HepG2 (cell line): Measurements from ENCODE around the gene JMJD1C. TPM values are rescaled to one million over a fixed set of nuclear protein-coding genes. Genes with fewer than 3 reads are reported as not detected.

ENCODE experiments used
- ATAC-seq: fragments of 200-7000 bp; cut with Tn5 transposase; 3 replicates; pipeline ENCODE4 v1.9.1; 2020; ENCODE audit warnings: mild to moderate bottlenecking, moderate library complexity
- BruUV-seq: library from RNA; stranded (reverse); fragments of 400-500 nt; replicated peaks from 2 replicates; lab custom pipeline; 2021; lab: Mats Ljungman, UMichigan
- CTCF ChIA-PET: fragments of 300-600 bp; formaldehyde crosslinking; extraction: SDS; loops from one replicate; lab custom pipeline; 2021; ENCODE audit warnings: low total read pairs, inconsistent platforms, low intra/inter-chr PET ratio; lab: Yijun Ruan, JAX
- POLR2A ChIA-PET: fragments of 350-600 bp; sonication (Branson Sonifier 250); formaldehyde crosslinking; loops from one replicate; lab custom pipeline; 2020; ENCODE audit warnings: antibody characterized with exemption, inconsistent platforms; lab: Yijun Ruan, JAX
- DNase-seq: peaks from one replicate; pipeline ENCODE4 v3.0.0-alpha.2; 2015; ENCODE audit warnings: low spot score
- FAIRE-seq: peaks from 3 replicates; lab custom pipeline; 2011; peaks lifted over from hg19 to GRCh38; lab: Jason Lieb, UNC
- H2AFZ ChIP-seq: one replicate; pipeline ENCODE4 v1.6.1; 2011; ENCODE audit warnings: low read length, inconsistent platforms
- H3K27ac ChIP-seq: fragments of 300-600 bp; 3 replicates; pipeline ENCODE4 v1.8.0; 2011; ENCODE audit warnings: mixed run types, mild to moderate bottlenecking, mixed read lengths, low read length, inconsistent platforms; ENCODE audit not compliant: insufficient read depth; ENCODE audit errors: extremely low read length
- H3K27me3 ChIP-seq, 2 experiments: fragments of 200-600 bp in 1 of 2; 2 replicates in 1 of 2; 3 replicates in 1 of 2; pipeline versions ENCODE4 v1.6.0 to v1.8.0; 2011; ENCODE audit warnings: low read length in 2 of 2, mild to moderate bottlenecking in 2 of 2, moderate library complexity in 2 of 2, inconsistent platforms in 1 of 2; ENCODE audit not compliant: insufficient read depth in 2 of 2, control insufficient read depth in 1 of 2
- H3K36me3 ChIP-seq, 2 experiments: fragments of 200-600 bp in 1 of 2; replicated peaks in 1 of 2; 2 replicates in 1 of 2; 3 replicates in 1 of 2; pipeline versions ENCODE4 v1.5.1 to v1.8.0; 2011; ENCODE audit warnings: low read length in 2 of 2, inconsistent platforms in 1 of 2; ENCODE audit not compliant: insufficient read depth in 2 of 2, control insufficient read depth in 1 of 2
- H3K4me1 ChIP-seq: 2 replicates; pipeline ENCODE4 v1.5.1; 2012; ENCODE audit warnings: low read length, inconsistent platforms; ENCODE audit not compliant: insufficient read depth
- H3K4me2 ChIP-seq: 2 replicates; pipeline ENCODE4 v1.6.0; 2011; ENCODE audit warnings: low read depth, low read length, inconsistent platforms
- H3K4me3 ChIP-seq, 3 experiments: fragments of 200-600 bp in 1 of 3; sonication (generic), shearing (Covaris generic) in 1 of 3; replicated peaks in 1 of 3; 2 replicates each; pipeline ENCODE4 v1.5.1; 2011 to 2016; ENCODE audit warnings: low read length in 3 of 3, inconsistent platforms in 2 of 3, low read depth in 2 of 3, mild to moderate bottlenecking in 2 of 3, control low read depth in 1 of 3, mixed read lengths in 1 of 3; ENCODE audit not compliant: insufficient read depth in 1 of 3
- H3K79me2 ChIP-seq: one replicate; pipeline ENCODE4 v1.6.1; 2011; ENCODE audit warnings: low read length, inconsistent platforms; ENCODE audit not compliant: insufficient read depth
- H3K9ac ChIP-seq: 2 replicates; pipeline ENCODE4 v1.6.0; 2011; ENCODE audit warnings: mild to moderate bottlenecking, low read depth, low read length, inconsistent platforms; ENCODE audit not compliant: insufficient read depth
- H3K9me3 ChIP-seq: 2 replicates; pipeline ENCODE4 v1.5.1; 2012; ENCODE audit warnings: mild to moderate bottlenecking, low read length
- H4K20me1 ChIP-seq: 2 replicates; pipeline ENCODE4 v1.6.0; 2011; ENCODE audit warnings: inconsistent platforms, mild to moderate bottlenecking, low read length, moderate library complexity; ENCODE audit not compliant: insufficient read depth
- ESRRA ChIP-seq: sonication (generic); formaldehyde crosslinking; IDR thresholded peaks from 2 replicates; pipeline ENCODE4 v1.5.1; 2020; ENCODE audit warnings: mild to moderate bottlenecking, low read depth, missing genetic modification reagents
- ETV6 ChIP-seq: sonication (generic); formaldehyde crosslinking; conservative IDR thresholded peaks from 2 replicates; pipeline ENCODE4 v1.4.0; 2020; ENCODE audit warnings: missing genetic modification reagents
- GPN1 ChIP-seq: sonication (generic); formaldehyde crosslinking; IDR thresholded peaks from 2 replicates; pipeline ENCODE4 v1.5.1; 2020; ENCODE audit warnings: missing genetic modification reagents, borderline replicate concordance
- NBN ChIP-seq: fragments of 450-650 bp; conservative IDR thresholded peaks from 2 replicates; pipeline ENCODE4 v1.6.1; 2017
- RARA ChIP-seq: IDR thresholded peaks from 2 replicates; pipeline ENCODE4 v1.6.1; 2016; ENCODE audit warnings: missing genetic modification reagents, missing compliant biosample characterization
- SMAD3 ChIP-seq: sonication (generic); formaldehyde crosslinking; IDR thresholded peaks from 2 replicates; pipeline ENCODE4 v1.4.0; 2020; ENCODE audit warnings: missing genetic modification reagents
- TAF15 ChIP-seq: fragments of 200-400 bp; formaldehyde crosslinking; IDR thresholded peaks from one replicate; pipeline ENCODE4 v1.6.1; 2018; ENCODE audit warnings: mild to moderate bottlenecking, low read depth, low read length; ENCODE audit not compliant: poor library complexity, severe bottlenecking
- ZNF121 ChIP-seq: sonication (generic); formaldehyde crosslinking; IDR thresholded peaks from 2 replicates; pipeline ENCODE4 v1.5.0; 2020; ENCODE audit warnings: mild to moderate bottlenecking, missing genetic modification reagents
- ZNF20 ChIP-seq: sonication (generic); formaldehyde crosslinking; IDR thresholded peaks from 2 replicates; pipeline ENCODE4 v1.4.0; 2020; ENCODE audit warnings: mild to moderate bottlenecking, moderate library complexity, missing genetic modification reagents
- ZNF333 ChIP-seq: sonication (generic); formaldehyde crosslinking; IDR thresholded peaks from 2 replicates; pipeline ENCODE4 v1.4.0; 2020; ENCODE audit warnings: mild to moderate bottlenecking, missing genetic modification reagents, borderline replicate concordance
- ZNF337 ChIP-seq: sonication (generic); formaldehyde crosslinking; IDR thresholded peaks from 2 replicates; pipeline ENCODE4 v1.5.1; 2020; ENCODE audit warnings: missing genetic modification reagents, low read depth, mild to moderate bottlenecking, borderline replicate concordance
- ZSCAN31 ChIP-seq: sonication (generic); formaldehyde crosslinking; IDR thresholded peaks from 2 replicates; pipeline ENCODE4 v1.5.0; 2020; ENCODE audit warnings: low read depth, mild to moderate bottlenecking, missing genetic modification reagents
- WGBS: methylation state at CpG from one replicate; pipeline ENCODE4 v1.1.6; 2017; ENCODE audit warnings: low lambda C conversion rate; 5-methylcytosine and 5-hydroxymethylcytosine counted together
- in situ Hi-C: cut with HindIII; loops from 2 replicates; pipeline ENCODE4 v1.10.0; 2017; ENCODE audit warnings: low pct_unique_long_range_greater_than_20kb; ENCODE audit not compliant: extremely low pct_ligation_motif_present
- intact Hi-C: fragments of 100-400 bp; cut with micrococcal nuclease; formaldehyde crosslinking; loops from one replicate; pipeline ENCODE4 v1.10.0; 2022; ENCODE audit not compliant: unreplicated experiment
- polyA plus RNA-seq, 8 experiments: library from polyadenylated mRNA; depleted of rRNA in 3 of 8; stranded (reverse) in 7 of 8; unstranded in 1 of 8; fragments of >200 nt; fragmentation: Illumina TruSeq in 4 of 8; extraction: Trizol in 4 of 8; gene quantifications; 2 replicates each; pipeline versions ENCODE4 v1.2.1 to v1.2.3, GENCODE V29; 2011 to 2016; ENCODE audit warnings: low read depth in 4 of 8, missing spikeins in 1 of 8, mixed read lengths in 1 of 8; ENCODE audit not compliant: insufficient read depth in 1 of 8
- total RNA-seq, 5 experiments: library from RNA; depleted of rRNA; stranded (reverse); fragments of >200 nt; fragmentation: Illumina TruSeq; extraction: Trizol; gene quantifications; 2 replicates each; pipeline ENCODE4 v1.2.3, GENCODE V29; 2016; ENCODE audit warnings: low read depth in 1 of 5
- TF ChIP-seq, protein P1 (sequence below): sonication (generic); formaldehyde crosslinking; IDR thresholded peaks from 2 replicates; pipeline ENCODE4 v1.4.0; 2020; ENCODE audit warnings: missing genetic modification reagents
- TF ChIP-seq, protein P2 (sequence below): sonication (generic); formaldehyde crosslinking; conservative IDR thresholded peaks from 2 replicates; pipeline ENCODE4 v1.4.0; 2020; ENCODE audit warnings: mild to moderate bottlenecking, missing genetic modification reagents, moderate library complexity

Gene JMJD1C
- total and polyA plus RNA-seq, 2 of the 13 experiments (the other 11 are each of a cell fraction or from before 2014, with no cell fraction given), result 42.3 to 42.7 TPM

DNA sequence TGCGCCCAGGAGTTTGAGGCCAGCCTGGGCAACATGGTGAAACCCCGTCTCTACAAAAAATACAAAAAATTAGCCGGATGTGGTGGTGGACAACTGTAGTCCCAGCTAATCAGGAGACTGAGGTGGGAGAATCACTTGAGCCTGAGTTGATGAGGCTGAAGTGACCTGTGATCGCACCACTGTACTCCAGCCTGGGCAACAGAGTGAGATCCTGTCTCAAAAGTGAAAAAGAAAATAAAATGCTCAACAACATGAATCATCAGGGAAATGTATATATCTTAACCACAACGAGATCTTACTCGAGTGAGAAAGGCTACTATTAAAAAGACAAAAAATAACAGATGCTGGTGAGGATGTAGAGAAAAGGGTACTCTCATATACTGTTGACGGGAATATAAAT, 72.7 kb downstream of the JMJD1C start:
- H3K79me2 ChIP-seq, result peaks cover 62% of the 10 kb centered on the region
- no peaks in the 10 kb centered on the region for H3K27me3 ChIP-seq
- H3K4me3 ChIP-seq, result no peak overlapping the region
- 0 out of 2 replicates have a peak, but pooled peaks cover 3% of the 10 kb centered on the region for H4K20me1 ChIP-seq
- 0 out of 2 replicates have a peak, but pooled peaks have one; percentile 24 for TF ChIP-seq ZNF121 (CRISPR knock-in tag)
- TF ChIP-seq ZNF337, result no peak
- TF ChIP-seq, all 625 proteins: peak for 1
- FAIRE-seq, result no peak
- no peak overlapping the region for H3K9ac ChIP-seq
- no TSS peak for BruUV-seq
- 0 out of 5 replicates have a peak, but pooled peaks cover 0 to 4% of the 10 kb centered on the region in 2 experiments for H3K36me3 ChIP-seq
- POLR2A ChIA-PET, result no interaction called here
- DNase-seq, result no peak
- H3K4me2 ChIP-seq, result no peak overlapping the region
- H3K9me3 ChIP-seq, result no peaks in the 10 kb centered on the region
- CTCF ChIA-PET, result no interaction called here
- H3K27ac ChIP-seq, result no peak overlapping the region
- 96% methylated on average over 7 of the region's 7 CpGs for WGBS
- H2AFZ ChIP-seq, result no peak overlapping the region
- H3K4me1 ChIP-seq, result no peaks in the 10 kb centered on the region
- intact Hi-C loops, result no loop called here
- no peak for ATAC-seq
- in situ Hi-C loops, result no loop called here

DNA sequence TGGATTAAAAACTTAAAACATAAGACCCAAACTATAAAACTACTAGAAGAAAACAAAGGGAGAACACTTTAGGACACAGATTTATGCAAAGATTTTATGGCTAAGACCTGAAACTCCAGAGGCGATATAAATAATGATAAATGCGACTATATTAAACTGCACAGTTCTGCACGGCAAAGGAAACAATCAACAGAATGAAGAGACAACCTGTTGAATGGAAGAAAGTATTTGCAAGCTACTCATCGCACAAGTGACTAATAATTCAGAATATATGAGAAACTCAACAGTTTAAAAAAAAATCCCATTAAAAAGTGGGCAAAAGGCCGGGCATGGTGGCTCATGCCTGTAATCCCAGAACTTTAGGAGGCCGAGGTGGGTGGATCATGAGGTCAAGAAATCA, 73.6 kb downstream of the JMJD1C start:
- Histone ChIP-seq H3K27ac (no peak overlapping the region), H4K20me1 (0 out of 2 replicates have a peak, but pooled peaks cover 3% of the 10 kb centered on the region), H3K9me3 (no peaks in the 10 kb centered on the region), H3K9ac (no peak overlapping the region), H2AFZ (no peak overlapping the region), H3K79me2 (peaks cover 63% of the 10 kb centered on the region), H3K4me1 (no peaks in the 10 kb centered on the region), H3K4me2 (no peak overlapping the region), H3K36me3 (0 out of 5 replicates have a peak, but pooled peaks cover 0 to 4% of the 10 kb centered on the region in 2 experiments), H3K4me3 (no peak overlapping the region), H3K27me3 (no peaks in the 10 kb centered on the region)
- in situ Hi-C loops (no loop called here), intact Hi-C loops (no loop called here)
- DNase-seq (no peak), ATAC-seq (no peak), FAIRE-seq (no peak)
- BruUV-seq, result no TSS peak
- CTCF ChIA-PET, result no interaction called here
- WGBS, result 98% methylated on average over 6 of the region's 6 CpGs
- POLR2A ChIA-PET, result no interaction called here
- TF ChIP-seq ZNF333 (CRISPR knock-in tag) (no peak), TAF15 (no peak), ETV6 (CRISPR knock-in tag) (no peak), ZSCAN31 (CRISPR knock-in tag) (no peak), RARA (CRISPR knock-in tag) (no peak), SMAD3 (no peak), NBN (no peak), ESRRA (no peak), GPN1 (CRISPR knock-in tag) (no peak), ZNF20 (no peak)
- TF ChIP-seq, protein P1, sequence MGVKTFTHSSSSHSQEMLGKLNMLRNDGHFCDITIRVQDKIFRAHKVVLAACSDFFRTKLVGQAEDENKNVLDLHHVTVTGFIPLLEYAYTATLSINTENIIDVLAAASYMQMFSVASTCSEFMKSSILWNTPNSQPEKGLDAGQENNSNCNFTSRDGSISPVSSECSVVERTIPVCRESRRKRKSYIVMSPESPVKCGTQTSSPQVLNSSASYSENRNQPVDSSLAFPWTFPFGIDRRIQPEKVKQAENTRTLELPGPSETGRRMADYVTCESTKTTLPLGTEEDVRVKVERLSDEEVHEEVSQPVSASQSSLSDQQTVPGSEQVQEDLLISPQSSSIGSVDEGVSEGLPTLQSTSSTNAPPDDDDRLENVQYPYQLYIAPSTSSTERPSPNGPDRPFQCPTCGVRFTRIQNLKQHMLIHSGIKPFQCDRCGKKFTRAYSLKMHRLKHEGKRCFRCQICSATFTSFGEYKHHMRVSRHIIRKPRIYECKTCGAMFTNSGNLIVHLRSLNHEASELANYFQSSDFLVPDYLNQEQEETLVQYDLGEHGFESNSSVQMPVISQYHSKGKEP (CRISPR knock-in tag), result no peak
- TF ChIP-seq, protein P2, sequence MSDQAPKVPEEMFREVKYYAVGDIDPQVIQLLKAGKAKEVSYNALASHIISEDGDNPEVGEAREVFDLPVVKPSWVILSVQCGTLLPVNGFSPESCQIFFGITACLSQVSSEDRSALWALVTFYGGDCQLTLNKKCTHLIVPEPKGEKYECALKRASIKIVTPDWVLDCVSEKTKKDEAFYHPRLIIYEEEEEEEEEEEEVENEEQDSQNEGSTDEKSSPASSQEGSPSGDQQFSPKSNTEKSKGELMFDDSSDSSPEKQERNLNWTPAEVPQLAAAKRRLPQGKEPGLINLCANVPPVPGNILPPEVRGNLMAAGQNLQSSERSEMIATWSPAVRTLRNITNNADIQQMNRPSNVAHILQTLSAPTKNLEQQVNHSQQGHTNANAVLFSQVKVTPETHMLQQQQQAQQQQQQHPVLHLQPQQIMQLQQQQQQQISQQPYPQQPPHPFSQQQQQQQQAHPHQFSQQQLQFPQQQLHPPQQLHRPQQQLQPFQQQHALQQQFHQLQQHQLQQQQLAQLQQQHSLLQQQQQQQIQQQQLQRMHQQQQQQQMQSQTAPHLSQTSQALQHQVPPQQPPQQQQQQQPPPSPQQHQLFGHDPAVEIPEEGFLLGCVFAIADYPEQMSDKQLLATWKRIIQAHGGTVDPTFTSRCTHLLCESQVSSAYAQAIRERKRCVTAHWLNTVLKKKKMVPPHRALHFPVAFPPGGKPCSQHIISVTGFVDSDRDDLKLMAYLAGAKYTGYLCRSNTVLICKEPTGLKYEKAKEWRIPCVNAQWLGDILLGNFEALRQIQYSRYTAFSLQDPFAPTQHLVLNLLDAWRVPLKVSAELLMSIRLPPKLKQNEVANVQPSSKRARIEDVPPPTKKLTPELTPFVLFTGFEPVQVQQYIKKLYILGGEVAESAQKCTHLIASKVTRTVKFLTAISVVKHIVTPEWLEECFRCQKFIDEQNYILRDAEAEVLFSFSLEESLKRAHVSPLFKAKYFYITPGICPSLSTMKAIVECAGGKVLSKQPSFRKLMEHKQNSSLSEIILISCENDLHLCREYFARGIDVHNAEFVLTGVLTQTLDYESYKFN (CRISPR knock-in tag), result no peak
